H1 (cell line): ENCODE data around the gene ZDHHC20. TPM values are rescaled to one million over a fixed set of nuclear protein-coding genes. Genes with fewer than 3 reads are reported as not detected.
"Not testable (repeated sequence)": the region's sequence is repeated elsewhere in the genome, so short reads cannot be mapped to it uniquely, and the experiment has no call there.

Experiments used
- CTCF ChIA-PET: fragments of 300-600 bp; sonication (Branson Sonifier 250); formaldehyde crosslinking; loops from one replicate; lab custom pipeline; 2021; ENCODE audit not compliant: partially characterized antibody; lab: Charles Lee
- POLR2A ChIA-PET: fragments of 300-600 bp; sonication (Branson Sonifier 250); formaldehyde crosslinking; loops from one replicate; lab custom pipeline; 2021; ENCODE audit warnings: inconsistent platforms; ENCODE audit not compliant: partially characterized antibody; lab: Charles Lee
- DNase-seq, 2 experiments: peaks; one replicate each; pipeline versions ENCODE4 v3.0.0 to v3.0.0-alpha.2; 2010 to 2022; ENCODE audit warnings: low spot score in 2 of 2, low read depth in 1 of 2, mixed read lengths in 1 of 2
- FAIRE-seq: peaks from 2 replicates; lab custom pipeline; 2011; peaks lifted over from hg19 to GRCh38; lab: Jason Lieb, UNC
- H2AFZ ChIP-seq: 2 replicates; pipeline ENCODE4 v1.8.1; 2012; ENCODE audit warnings: low read length, inconsistent platforms
- H2AK5ac ChIP-seq: 2 replicates; pipeline ENCODE4 v1.6.1; 2013; ENCODE audit warnings: low read depth, low read length
- H2BK120ac ChIP-seq: replicated peaks from 2 replicates; pipeline ENCODE3; 2013; ENCODE audit warnings: low read depth, low read length, inconsistent platforms
- H2BK12ac ChIP-seq: 2 replicates; pipeline ENCODE4 v1.6.1; 2013; ENCODE audit warnings: low read depth, low read length
- H2BK15ac ChIP-seq: 2 replicates; pipeline ENCODE4 v1.6.1; 2013; ENCODE audit warnings: low read length
- H2BK20ac ChIP-seq: 2 replicates; pipeline ENCODE4 v1.6.1; 2013; ENCODE audit warnings: low read length
- H2BK5ac ChIP-seq: 2 replicates; pipeline ENCODE4 v1.6.1; 2013; ENCODE audit warnings: low read depth, low read length
- H3K14ac ChIP-seq: 2 replicates; pipeline ENCODE4 v1.6.1; 2013; ENCODE audit warnings: inconsistent platforms; ENCODE audit not compliant: insufficient read length
- H3K18ac ChIP-seq: 2 replicates; pipeline ENCODE4 v1.6.1; 2013; ENCODE audit warnings: low read length; ENCODE audit errors: extremely low read depth
- H3K23ac ChIP-seq: 2 replicates; pipeline ENCODE4 v1.6.1; 2013; ENCODE audit warnings: inconsistent platforms; ENCODE audit not compliant: insufficient read length
- H3K23me2 ChIP-seq: 2 replicates; pipeline ENCODE4 v1.6.1; 2013; ENCODE audit warnings: low read depth, low read length
- H3K27ac ChIP-seq: 2 replicates; pipeline ENCODE4 v1.6.1; 2011; ENCODE audit warnings: low read depth, low read length, inconsistent platforms
- H3K27me3 ChIP-seq, 4 experiments: replicated peaks in 1 of 4; 1 replicate in 1 of 4; 2 replicates in 3 of 4; pipeline versions ENCODE4 v1.6.1 to v1.8.1; 2011 to 2013; ENCODE audit warnings: low read length in 3 of 4, mild to moderate bottlenecking in 3 of 4, inconsistent platforms in 2 of 4, mixed read lengths in 2 of 4, moderate library complexity in 1 of 4; ENCODE audit not compliant: control insufficient read depth in 3 of 4, insufficient read depth in 3 of 4; ENCODE audit errors: extremely low read depth in 1 of 4
- H3K36me3 ChIP-seq, 4 experiments: 2 replicates each; pipeline versions ENCODE4 v1.6.1 to v1.8.1; 2011 to 2013; ENCODE audit warnings: mild to moderate bottlenecking in 4 of 4, low read length in 3 of 4, moderate library complexity in 2 of 4, control low read depth in 1 of 4, inconsistent platforms in 1 of 4; ENCODE audit not compliant: insufficient read depth in 4 of 4, control insufficient read depth in 2 of 4
- H3K4ac ChIP-seq: replicated peaks from 2 replicates; pipeline ENCODE3; 2013; ENCODE audit warnings: low read length, low read depth, mixed read lengths, inconsistent platforms; ENCODE audit not compliant: insufficient read length
- H3K4me1 ChIP-seq, 4 experiments: replicated peaks in 1 of 4; 1 replicate in 1 of 4; 2 replicates in 3 of 4; pipeline versions ENCODE4 v1.6.1 to v1.8.1; 2011 to 2013; ENCODE audit warnings: low read length in 3 of 4, inconsistent platforms in 2 of 4, mixed read lengths in 1 of 4; ENCODE audit not compliant: insufficient read depth in 4 of 4, control insufficient read depth in 3 of 4
- H3K4me2 ChIP-seq, 2 experiments: 2 replicates each; pipeline versions ENCODE4 v1.6.1 to v1.8.1; 2011 to 2013; ENCODE audit warnings: low read depth in 2 of 2, low read length in 2 of 2, control low read depth in 1 of 2, inconsistent platforms in 1 of 2, mild to moderate bottlenecking in 1 of 2; ENCODE audit not compliant: insufficient read depth in 1 of 2
- H3K4me3 ChIP-seq, 4 experiments: fragments of 200-600, 300-600 bp in 1 of 4; sonication (generic), shearing (Covaris generic), sonication (Bioruptor Twin) in 1 of 4; 2 replicates each; pipeline versions ENCODE4 v1.5.1 to v1.8.1; 2011 to 2016; ENCODE audit warnings: low read length in 4 of 4, low read depth in 3 of 4, control low read depth in 2 of 4, inconsistent platforms in 2 of 4, mild to moderate bottlenecking in 2 of 4, mixed read lengths in 1 of 4, moderate library complexity in 1 of 4; ENCODE audit not compliant: insufficient read depth in 2 of 4; ENCODE audit errors: extremely low read depth in 1 of 4
- H3K56ac ChIP-seq: replicated peaks from 2 replicates; pipeline ENCODE3; 2013; ENCODE audit warnings: low read depth, mild to moderate bottlenecking, mixed read lengths, low read length, inconsistent platforms; ENCODE audit not compliant: insufficient read length
- H3K79me1 ChIP-seq: 2 replicates; pipeline ENCODE4 v1.6.1; 2013; ENCODE audit warnings: low read depth, low read length, control low read depth
- H3K79me2 ChIP-seq, 2 experiments: 2 replicates each; pipeline versions ENCODE4 v1.6.1 to v1.8.1; 2012 to 2013; ENCODE audit warnings: low read length in 2 of 2, mild to moderate bottlenecking in 2 of 2, inconsistent platforms in 1 of 2; ENCODE audit not compliant: insufficient read depth in 2 of 2, control insufficient read depth in 1 of 2
- H3K9ac ChIP-seq, 4 experiments: replicated peaks in 1 of 4; 1 replicate in 1 of 4; 2 replicates in 3 of 4; pipeline versions ENCODE4 v1.6.1 to v1.8.1; 2011 to 2013; ENCODE audit warnings: low read depth in 3 of 4, low read length in 3 of 4, control low read depth in 2 of 4, mild to moderate bottlenecking in 2 of 4, moderate library complexity in 2 of 4, inconsistent platforms in 1 of 4; ENCODE audit errors: extremely low read depth in 1 of 4
- H3K9me3 ChIP-seq, 2 experiments: 2 replicates each; pipeline versions ENCODE4 v1.6.1 to v1.8.1; 2012 to 2013; ENCODE audit warnings: mild to moderate bottlenecking in 2 of 2, moderate library complexity in 2 of 2, control low read depth in 1 of 2, inconsistent platforms in 1 of 2, low read depth in 1 of 2, low read length in 1 of 2, mixed read lengths in 1 of 2; ENCODE audit not compliant: insufficient read depth in 2 of 2
- H4K20me1 ChIP-seq, 2 experiments: replicated peaks in 1 of 2; 2 replicates each; pipeline versions ENCODE3 to v1.8.1; 2011 to 2013; ENCODE audit warnings: inconsistent platforms in 2 of 2, low read length in 2 of 2, mild to moderate bottlenecking in 1 of 2; ENCODE audit not compliant: insufficient read depth in 2 of 2, control insufficient read depth in 1 of 2
- H4K5ac ChIP-seq: 2 replicates; pipeline ENCODE4 v1.6.1; 2013; ENCODE audit warnings: low read length, low read depth, mixed read lengths, inconsistent platforms; ENCODE audit not compliant: insufficient read length
- H4K8ac ChIP-seq: 2 replicates; pipeline ENCODE4 v1.8.0; 2013; ENCODE audit warnings: mild to moderate bottlenecking, moderate library complexity, low read length, inconsistent platforms; ENCODE audit not compliant: insufficient read depth; ENCODE audit errors: extremely low read depth
- H4K91ac ChIP-seq: replicated peaks from 2 replicates; pipeline ENCODE3; 2013; ENCODE audit warnings: low read length, mixed read lengths, inconsistent platforms; ENCODE audit not compliant: insufficient read length
- WGBS, 2 experiments: shearing (Covaris generic) in 1 of 2; methylation state at CpG; one replicate each; pipeline versions ENCODE4 v1.1.6 to v1.1.7; 2013 to 2015; ENCODE audit warnings: low lambda C conversion rate in 2 of 2, mixed read lengths in 2 of 2, inconsistent platforms in 1 of 2, low coverage in 1 of 2, missing lambda C conversion rate in 1 of 2; ENCODE audit not compliant: insufficient replicate concordance in 2 of 2, insufficient coverage in 1 of 2, insufficient read length in 1 of 2; ENCODE audit errors: extremely low coverage in 1 of 2, missing lambda C conversion rate in 1 of 2; 5-methylcytosine and 5-hydroxymethylcytosine counted together
- polyA plus RNA-seq, 7 experiments: library from polyadenylated mRNA; depleted of rRNA in 3 of 7; stranded (reverse) in 5 of 7; unstranded in 2 of 7; fragments of >200 nt in 5 of 7; fragments of 200-250 nt in 2 of 7; gene quantifications; 1 replicate in 5 of 7; 2 replicates in 1 of 7; 4 replicates in 1 of 7; pipeline versions ENCODE4 v1.2.1 to v1.2.3, GENCODE V29; 2011 to 2013; ENCODE audit warnings: missing spikeins in 2 of 7, mixed read lengths in 2 of 7
- total RNA-seq: library from RNA; stranded (reverse); fragmentation: NEBNext Ultra II Directional; extraction: Animal tissue kit (Norgen Biotek cat#: 25700); gene quantifications from 2 replicates; pipeline ENCODE4 v1.2.1, GENCODE V29; 2021

ZDHHC20 gene
- total and polyA plus RNA-seq, 2 of the 8 experiments (the other 6 are each of a cell fraction or from before 2014, with no cell fraction given) = 16.4 to 89.0 TPM

- not testable (repeated sequence) for H3K79me2 ChIP-seq, H3K4me3 ChIP-seq, H2AK5ac ChIP-seq, H4K91ac ChIP-seq, FAIRE-seq, DNase-seq, H3K18ac ChIP-seq, H3K9me3 ChIP-seq, H2BK20ac ChIP-seq, H3K27me3 ChIP-seq, H3K23ac ChIP-seq, H3K9ac ChIP-seq, H4K5ac ChIP-seq, H4K8ac ChIP-seq, H2BK15ac ChIP-seq, H3K23me2 ChIP-seq, H4K20me1 ChIP-seq, H3K79me1 ChIP-seq, H2BK120ac ChIP-seq, H3K4me1 ChIP-seq, H3K14ac ChIP-seq, H2BK12ac ChIP-seq, H3K4ac ChIP-seq, H3K27ac ChIP-seq, H2AFZ ChIP-seq, H3K4me2 ChIP-seq, H3K56ac ChIP-seq
- 82% methylated on average over 36 of the region's 36 CpGs; no CpG with 5 or more reads in 1 of the 2 experiments for WGBS, 2 experiments
- ChIA-PET POLR2A (interaction anchor here (1.4 kb wide), 1 partner anchor 11 kb away, joined by 5 read pairs; no protein-coding TSS in a partner anchor), CTCF (interaction anchor here (1.0 to 1.9 kb wide), 2 partner anchors 80 to 100 kb away, joined by 3 to 5 read pairs; no protein-coding TSS in a partner anchor)
- Histone ChIP-seq H2BK5ac (peak overlapping the region; percentile 26; the same call in 1 of the 2 replicates), H3K36me3 (peaks cover 2 to 35% (median 14%) of the 10 kb centered on the region in 4 experiments; a peak in 6 of 8 replicates)
These were observed 81.8 kb downstream of the ZDHHC20 start for GRCh38 chr13:21376998-21377985.
